IPS DF 19.7 (cell line): ENCODE data around the gene SLC18B1.

Experiments used
- DNase-seq: peaks from one replicate; pipeline ENCODE4 v3.0.0-alpha.2; 2013; ENCODE audit warnings: low read depth, low spot score

SLC18B1 gene

DNA sequence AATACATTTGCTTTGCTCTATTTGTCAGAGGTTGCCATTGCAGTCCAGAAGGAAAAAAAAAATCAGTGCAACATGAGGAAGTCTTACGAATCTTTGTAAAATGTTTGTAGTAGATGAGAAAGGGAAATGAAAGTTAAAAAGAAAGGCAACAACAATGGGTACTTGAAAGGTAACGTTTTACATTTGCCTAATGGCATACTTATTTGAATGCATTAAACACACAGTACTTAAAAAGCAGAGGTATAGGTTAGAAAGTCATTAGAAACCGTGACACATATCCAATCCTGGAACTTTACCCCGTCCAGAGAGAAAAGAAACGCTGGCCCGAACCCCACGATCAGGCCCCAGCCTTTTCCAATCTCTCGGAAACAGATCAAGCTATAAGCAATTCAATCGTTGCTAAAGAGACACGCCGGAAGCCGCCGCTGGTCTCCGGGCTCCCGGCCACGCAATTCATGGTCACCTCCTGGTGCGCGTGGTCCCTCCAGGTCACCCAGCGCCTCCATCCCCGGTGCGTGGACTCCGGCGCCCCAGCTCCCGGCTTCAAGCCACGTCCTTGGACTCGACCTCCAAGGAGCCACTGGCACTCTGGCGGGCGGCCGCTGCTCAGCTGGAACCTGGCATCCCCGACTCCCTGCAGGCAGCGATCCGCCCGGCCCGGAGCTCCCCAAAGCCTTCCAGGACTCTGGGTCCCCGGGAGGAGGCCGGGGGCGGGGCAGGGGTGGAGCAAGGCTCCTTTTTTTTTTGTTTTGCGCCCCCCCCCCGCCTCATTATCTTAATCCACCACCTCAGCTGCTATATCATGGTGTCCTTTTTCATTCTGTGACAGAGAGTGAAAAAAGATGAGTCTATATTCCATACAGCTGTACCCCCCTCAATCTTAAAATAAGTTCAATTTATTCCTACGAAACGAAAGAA is at the start of gene SLC18B1:
SLC18B1 (minus strand) TSS at position 687 of the 918 bp plus-strand sequence; CDS start at position 506, 181 bp downstream.
- DNase-seq, result no peak

DNA sequence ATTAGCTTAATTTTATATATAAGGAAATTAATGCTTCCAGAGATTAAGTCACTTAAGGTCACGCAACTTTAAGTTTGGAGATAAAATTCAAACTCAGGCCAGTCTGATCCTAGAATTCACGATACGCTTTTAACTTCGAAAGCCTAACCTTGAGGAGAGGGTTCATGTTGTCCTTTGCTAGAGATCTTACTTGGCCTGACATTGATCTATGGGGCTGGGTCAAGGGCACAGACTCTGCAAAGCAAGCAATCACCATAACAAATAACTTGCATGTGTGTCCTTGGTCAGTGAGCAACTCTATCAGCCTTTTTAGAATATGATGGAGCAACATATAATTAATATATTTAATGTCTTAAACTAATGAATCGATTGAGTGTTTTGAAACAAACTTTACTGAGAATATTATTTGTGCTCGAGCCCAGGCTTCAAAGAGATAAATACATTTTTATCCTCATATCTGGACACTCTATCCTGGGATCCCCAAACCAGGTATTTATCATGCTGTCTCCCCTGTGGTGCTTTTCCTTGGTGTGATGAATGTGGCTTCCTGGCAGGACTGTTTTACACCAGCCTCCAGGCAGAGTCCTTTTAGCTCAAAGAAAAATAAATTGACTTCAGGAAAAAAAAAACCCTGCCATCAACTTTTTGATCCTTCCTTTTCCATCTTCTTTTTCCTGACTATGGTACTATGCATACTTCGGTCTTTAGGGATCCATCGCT is 45.0 kb upstream of the SLC18B1 start:
- DNase-seq, result no peak

DNA sequence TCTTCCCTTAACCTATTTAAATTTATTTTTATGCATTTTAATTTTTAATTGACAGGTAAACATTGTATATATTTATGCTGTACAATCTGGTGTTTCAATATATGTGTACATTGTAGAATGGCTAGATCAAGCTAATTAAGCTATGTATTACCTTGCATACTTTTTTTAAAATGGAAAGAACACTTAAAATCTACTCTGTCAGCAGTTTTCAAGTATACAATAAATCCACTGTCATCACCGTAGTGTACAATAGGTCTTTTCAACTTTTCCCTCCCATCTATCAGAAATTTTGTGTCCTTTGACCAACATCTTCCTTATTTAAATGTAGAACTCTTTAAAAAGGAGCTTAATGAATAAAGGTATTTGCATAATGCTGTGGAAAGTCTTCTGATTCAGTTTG is 43.5 kb upstream of the SLC18B1 start:
- DNase-seq, result no peak

DNA sequence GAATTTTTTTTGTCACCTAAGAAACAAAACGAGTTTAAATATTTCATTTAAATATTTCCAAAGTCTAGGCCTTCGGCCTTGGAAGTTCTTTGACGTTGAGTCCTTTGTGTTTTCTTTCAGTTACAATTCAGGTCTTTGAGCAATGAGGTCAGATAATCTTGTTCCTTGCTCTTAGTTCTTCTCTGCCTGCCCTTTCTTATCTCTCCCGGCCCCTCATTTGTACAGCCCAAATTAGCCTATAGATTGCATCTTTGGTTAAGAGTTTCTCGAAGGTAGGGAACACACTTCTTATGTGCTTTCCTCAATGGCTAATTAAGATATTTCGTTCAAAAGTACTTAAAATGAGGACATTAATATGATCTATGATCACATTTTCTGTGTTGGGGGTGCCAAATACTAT is 34.5 kb upstream of the SLC18B1 start:
- DNase-seq, result no peak

DNA sequence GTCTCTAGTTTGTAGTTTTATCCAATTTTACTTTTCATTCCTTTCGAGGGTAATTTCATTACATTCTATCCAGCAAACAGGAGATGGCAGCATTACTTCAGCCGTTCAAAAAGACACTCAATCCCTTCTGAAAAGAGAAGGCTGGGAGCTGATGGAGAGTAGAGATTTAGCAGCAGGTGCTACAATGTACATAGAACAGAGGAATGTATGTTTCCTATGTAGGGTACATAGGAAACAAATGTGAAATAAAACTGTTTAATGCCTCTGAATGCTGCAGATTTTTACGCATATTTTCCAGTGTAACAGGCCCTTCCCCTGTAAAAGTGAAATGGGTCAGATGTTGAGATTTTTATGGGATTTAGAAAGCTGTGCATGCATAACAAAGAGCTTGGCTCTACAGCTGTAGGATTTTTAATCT is 31.9 kb upstream of the SLC18B1 start:
- DNase-seq, result no peak

DNA sequence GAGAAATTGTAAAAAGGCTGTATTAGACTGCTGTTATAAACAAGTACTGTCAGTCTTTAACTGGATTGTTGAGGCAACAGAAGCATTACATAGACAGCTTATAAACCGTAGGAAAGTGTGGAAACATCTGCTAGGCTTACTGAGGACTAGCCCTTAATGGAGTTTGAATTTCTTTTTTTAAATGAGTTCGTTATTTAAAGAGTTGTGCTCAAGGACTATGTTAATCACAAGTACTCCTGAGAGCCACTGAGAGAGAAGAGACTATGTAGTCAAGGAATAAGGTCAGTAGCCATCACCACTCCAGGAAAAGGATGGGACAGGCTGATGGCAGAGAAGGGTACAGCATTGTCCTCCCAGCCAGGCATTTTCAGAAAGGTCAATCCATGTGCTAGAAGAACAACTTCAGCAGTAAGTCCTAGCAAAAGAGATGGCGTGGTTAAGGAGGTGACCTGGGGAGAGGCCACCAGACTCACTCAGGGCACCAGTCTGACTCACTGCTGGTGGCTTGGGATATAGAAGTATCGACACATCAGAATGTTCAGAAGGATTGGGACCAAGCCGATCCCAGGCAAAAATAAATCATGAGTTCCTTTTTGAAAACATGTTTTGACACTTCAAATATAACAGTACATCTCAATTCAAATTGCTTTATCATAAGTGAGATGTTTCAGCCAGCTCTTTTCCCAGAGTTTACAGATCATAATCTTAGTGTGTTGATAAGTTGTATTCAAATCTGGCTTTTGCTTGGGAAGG is 22.4 kb upstream of the SLC18B1 start:
- no peak for DNase-seq

DNA sequence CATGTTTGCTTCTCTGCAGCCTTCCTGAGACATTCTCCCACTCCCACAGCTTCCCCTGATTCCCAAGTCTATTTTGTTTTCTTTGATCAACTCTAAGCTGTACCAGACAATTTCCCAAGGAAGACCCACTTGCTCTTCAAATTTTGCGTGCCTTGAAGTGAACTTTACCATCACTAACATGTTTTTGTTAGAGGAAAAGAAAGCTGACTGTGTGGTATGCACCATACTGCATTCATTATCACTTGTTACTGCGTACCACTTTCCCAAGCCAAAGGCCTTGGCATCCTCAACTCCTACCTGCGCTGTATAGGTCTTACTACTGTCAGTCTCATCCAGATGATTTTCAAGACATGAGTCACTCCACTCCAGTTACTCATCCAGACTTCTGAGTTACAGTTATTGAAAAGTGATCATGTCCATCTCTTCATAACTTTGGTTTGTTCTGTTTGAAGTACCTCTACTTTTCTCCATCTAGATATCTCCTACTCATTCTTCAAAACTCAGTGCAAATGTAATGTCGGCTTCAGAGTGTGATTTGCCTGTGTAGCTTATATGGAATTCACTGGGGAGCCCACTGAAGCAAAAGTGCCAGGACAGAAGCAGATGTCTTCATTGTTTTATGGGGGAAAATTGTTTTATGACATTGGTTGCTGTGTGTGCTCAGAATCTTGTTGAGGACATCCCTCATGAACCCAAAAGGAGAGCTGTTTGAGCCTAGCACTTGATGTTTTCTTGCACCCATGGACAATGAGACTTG is 21.1 kb upstream of the SLC18B1 start:
- no peak for DNase-seq

DNA sequence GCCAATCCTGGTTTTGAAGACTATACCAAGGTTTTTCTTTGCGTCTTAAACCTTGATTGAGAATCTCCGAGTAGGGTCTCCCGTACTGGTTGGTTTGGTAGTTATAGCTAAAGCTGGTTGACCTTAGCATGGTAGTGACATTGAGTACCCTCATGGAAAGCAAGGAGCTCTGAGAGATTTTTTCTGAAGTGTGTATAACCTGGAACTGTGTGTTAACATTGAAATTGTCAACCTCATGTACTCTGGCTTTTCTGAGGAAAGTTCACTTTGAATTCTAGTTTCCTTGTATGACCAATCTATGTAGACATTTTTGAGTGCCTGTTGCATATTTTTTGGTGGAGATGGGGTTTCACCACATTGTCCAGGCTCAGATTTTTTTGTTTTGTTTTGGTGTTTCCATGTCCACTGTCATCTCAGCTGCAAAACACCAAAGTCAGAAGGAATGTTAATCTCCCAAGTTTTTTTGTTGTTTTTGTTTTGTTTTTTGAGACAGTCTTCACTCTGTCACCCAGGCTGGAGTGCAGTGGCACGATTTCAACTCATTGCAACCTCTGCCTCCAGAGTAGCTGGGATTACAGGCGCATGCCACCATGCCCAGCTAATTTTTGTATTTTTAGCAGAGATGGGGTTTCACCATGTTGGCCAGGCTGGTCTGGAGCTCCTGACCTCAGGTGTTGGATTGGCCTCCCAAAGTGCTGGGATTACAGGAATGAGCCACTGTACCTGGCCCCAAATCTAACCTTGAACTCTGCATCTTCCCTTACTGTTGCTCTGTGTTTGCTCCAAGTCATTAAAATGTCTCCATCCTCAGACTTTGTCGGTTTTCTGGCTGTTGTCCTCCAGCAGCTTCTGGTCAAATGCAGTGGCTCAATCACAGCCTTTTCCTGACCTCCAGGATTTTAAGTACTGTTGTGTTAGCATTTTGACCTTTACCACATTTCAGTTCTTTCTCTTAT is 20.2 kb upstream of the SLC18B1 start:
- no peak for DNase-seq

DNA sequence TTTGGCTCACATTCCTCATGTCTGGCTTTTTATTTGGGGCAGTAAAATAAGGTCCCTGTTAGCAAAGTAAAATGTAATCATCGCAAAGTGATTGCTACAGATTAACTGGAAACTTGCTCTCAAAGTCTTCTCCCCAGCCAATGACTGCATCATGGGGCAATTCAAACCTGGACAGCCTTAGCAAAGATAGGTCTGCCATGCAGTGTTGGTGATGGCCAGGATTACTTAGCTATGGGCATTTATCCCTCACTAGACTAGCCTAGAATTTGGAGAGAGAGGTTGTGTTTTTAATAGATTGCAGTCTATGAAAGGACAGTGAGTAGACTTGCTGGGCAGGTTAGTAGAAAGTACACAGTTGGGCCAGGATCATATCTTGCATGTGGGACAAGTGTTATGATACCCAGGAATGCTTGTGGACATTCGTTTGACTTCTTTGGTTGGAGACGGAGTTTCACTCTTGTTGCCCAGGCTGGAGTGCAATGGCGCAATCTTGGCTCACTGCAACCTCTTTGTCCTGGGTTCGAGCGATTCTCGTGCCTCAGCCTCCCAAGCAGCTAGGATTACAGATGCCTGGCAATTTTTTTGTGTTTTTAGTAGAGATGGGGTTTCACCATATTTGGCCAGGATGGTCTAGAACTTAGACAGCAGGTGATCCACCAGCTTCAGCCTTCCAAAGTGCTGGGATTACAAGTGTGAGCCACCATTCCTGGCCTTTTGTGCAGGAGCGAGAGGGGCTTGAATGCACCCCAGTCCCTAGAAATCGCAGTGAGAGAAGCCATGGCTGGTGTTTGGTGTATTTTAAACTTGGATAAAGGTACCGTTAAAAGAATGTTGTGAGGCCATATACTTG is 19.3 kb upstream of the SLC18B1 start:
- no peak for DNase-seq

DNA sequence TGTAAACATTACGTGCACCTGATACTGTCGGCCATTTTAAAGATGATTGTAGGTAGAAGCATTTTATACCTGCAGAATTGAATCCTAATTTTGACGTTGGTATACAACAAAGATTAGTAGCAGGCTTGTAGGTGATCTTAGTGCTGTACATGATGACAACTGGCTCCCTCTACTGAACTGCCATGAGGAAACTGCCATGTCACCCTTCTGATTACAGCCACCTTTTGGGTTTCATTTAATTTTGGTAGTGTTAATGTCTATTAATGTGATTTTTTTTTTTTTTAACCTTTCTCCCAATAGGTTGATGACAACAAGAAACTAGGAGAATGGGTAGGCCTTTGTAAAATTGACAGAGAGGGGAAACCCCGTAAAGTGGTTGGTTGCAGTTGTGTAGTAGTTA is 18.2 kb upstream of the SLC18B1 start:
- DNase-seq, result no peak

DNA sequence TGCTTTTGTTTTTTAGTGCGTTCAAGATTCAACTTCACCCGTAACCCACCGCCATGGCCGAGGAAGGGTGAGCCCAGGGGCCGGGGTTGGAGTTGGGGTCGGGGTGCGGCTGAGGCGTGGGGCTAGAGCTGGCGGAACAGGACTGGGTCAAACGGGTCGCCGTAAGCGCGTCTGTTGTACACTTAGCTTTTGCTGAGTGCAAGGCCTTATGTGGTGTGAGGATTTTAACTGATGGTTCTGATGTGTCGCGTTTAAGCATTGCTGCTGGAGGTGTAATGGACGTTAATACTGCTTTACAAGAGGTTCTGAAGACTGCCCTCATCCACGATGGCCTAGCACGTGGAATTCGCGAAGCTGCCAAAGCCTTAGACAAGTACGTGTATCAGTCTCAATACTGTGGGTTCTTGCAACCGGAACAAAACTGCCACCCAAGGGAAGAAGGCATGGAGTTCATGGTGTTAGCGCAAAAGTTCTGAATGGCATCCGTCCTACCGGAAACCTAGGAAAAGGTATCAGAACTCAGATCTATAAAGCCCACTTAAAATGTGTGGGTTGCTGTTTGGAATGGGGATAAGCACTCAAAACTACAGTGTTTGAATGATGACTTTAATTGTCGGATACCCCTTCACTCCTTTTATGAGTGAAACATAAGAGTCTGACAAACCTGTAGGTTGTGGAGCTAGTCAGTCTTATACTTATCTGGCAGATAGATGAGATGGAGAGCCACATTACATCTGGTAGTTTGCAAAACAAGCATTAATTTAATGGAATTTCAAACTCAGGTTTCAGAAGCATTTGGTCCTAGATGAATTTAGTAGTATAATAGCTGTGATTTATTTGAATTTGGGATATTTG is 16.5 kb upstream of the SLC18B1 start:
- no peak for DNase-seq

DNA sequence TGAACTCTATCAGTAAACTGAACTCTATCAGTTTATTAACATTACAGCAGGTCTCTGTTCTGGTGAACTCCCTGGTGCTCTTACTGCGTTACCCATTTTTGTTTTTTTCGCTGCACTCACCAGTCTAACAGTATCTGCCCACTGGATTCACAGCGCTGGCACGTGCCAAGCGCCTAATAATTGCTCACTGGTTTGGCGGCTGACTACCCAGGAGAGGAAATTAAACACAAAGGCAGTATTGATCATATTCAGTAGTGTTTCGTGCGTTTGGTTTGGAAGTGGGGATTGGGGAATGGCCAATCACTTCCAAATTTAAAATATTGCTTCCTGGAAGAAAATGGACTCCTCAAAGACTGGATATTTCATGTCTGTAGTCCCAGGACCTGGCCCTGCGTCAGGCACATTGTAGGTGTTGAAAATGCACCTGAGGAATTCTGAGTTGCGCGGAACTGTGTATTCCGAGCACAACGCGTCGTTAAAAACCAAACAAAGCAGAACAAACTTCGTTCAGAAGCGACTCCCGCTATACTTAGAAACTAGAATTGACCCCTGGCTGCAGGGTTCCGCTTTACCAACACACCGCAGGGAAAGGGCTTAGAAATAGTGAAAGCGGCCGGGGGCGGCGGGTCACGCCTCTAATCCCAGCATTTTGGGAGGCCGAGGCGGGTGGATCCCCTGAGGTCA is 14.9 kb upstream of the SLC18B1 start:
- no peak for DNase-seq

DNA sequence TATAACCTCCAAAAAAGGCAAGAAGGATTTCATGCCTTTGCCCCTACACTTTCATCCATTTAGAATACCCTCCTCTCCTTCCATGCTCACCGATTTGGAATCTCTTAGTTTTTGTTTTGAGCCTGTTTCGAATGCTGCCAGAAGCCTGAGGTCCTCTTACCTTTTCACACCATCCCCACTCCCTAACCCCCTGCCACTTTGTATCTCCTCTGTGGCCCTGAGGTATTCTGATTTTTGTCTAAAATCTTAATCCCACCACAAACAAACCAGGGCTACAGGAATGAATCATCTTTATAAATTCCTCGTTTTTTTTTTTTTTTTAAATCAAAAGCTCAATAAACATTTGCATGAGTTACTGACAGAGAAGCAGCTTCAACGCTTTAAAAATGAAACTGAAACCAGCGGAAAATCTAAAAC is 14.3 kb upstream of the SLC18B1 start:
- DNase-seq, result no peak

DNA sequence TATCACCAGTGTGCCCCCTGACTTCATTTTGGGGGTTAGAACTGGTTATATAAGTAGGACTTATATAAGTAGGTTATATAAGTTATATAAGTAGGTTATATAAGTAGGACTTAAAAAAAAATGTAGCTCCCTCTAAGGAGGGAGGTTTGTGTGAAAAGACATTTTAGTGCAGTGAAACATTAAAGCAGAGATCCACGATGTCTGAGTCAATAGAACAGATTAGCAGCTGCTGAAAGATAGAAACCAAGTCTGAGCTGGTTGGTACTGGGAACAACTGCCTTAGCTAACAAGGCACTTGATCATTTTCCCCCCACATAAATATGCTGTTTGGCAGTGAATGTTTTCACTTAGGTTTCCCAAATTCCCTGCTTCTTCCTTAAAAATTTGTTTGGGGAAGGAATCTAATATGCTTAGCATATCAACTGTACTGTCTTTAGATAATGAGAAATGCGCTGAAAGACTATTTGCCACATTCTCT is 13.9 kb upstream of the SLC18B1 start:
- no peak for DNase-seq

DNA sequence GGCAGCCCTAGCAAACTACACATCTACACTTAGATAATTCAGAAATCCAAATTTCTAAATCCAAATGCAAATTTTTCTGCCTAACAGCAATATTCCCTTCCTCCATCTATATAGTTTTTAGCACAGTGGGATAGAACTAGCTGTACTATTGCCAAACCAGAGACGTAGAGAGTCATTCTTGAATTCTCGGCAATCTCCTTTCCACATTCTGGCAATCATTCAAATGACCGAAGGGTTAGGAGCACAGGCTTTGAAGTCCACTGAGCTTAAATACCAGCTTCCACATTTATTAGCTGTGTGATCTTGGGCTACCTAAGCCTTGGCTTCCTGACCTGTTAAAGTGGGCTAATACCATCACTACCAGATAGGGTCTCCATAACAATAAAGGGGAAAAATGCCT is 12.8 kb upstream of the SLC18B1 start:
- DNase-seq, result no peak

DNA sequence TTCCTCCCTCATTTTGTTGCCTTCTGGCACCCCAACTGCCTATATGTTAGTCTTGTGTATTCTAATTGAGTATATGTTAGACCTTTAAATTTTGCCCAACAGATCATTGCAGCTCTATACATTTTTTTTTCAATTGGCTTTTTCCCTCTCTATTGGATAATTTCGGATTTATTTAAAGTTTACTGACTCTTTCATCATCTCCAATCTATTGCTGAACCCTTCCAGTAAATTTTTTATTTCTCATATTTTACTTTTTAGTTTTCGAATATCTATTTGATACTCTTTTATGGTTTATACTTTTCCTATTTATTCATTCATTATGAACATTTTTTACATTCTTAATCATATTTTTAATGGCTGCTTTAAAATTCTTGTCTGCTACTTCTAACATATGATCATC is 7.1 kb upstream of the SLC18B1 start:
- DNase-seq, result no peak

DNA sequence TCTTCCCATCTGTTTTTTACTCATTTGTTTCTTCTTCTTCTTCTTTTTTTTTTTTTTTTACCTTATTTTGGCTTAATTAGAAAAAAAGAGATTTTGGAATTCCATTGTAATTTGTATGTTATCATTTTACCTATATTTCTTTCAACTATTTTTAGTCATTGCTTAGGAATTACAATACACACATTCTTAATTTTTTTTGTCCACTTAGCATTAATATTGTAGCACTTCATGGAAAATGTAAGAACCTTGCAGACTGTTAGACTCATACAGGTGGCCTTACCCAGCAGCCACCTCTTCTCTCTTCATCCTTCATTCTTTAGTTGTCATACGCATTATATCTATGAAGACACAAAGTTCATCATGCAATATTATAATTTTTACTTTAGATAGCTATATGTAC is 5.8 kb upstream of the SLC18B1 start:
- no peak for DNase-seq

DNA sequence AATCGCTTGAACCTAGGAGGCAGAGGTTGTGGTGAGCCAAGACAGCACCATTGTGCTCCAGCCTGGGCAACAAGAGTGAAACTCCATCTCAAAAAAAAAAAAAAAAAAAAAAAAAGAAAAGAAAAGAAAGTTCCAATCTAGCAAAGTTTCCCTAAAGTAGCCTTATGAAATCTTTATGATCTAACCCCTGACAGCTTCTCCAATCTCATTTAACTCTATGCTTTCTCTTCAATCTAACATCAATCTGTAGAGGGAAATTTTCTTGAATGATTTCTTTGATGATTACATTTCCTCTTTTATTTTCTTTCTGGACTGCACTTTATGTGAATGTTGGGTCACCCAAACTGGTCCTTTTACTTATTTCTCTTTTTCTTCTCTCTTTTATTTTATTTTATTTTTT is 2.2 kb upstream of the SLC18B1 start:
- DNase-seq, result no peak
